ENCODE data around the gene PTGDR2.
A peak's percentile ranks its signal among the peaks of the same experiment; 100 is the strongest.

PTGDR2 gene

DNA sequence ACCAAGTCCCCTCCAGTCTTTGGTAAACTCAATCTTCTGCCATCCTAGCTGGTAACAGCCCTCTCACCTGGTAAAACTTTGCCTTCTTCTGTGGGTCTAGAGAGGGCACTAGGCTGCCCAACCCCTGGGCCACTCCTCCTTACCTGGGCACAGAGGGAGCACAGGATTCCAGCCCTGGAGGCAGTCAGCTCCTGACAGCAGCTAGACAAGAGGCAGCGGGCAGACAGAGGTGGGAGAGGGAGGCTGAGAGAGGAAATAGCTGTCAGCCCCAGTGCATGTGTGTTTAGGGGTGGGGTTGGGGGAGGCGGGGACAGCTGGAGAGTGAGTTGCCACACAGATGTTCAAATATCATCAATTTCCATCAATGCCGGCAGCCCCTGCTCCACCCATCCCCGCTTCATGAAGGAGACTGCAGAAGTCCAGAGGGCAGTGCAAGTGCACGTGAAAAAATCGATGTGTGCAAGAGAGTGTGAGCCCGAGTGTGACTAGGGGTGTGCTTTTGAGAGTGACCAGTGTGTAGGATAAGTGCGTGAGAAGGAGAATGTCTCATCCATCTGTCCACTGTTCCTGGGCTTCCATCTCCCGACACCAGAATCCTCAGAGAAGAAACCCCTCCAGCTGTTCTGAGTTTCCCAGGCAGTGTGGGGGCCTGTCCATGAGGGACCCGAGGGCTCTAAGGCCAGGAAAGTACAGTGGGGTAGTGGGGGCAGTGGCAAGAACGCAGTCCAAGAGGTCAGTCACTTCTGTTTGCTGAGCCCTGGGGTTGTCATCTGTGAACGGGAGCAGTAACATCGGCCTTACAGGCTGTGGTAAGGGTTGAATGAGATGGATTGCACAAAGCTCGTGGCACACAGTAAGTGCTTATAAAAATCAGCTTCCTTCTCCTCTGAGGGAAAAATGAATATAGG lies at the start of gene PTGDR2:
Gene PTGDR2 (minus strand): TSS at position 225 of the 908 bp plus-strand sequence. CDS start 2,228 bp downstream, outside the sequence.
- Histone ChIP-seq H3K4me3 (ENCODE audit: low read length) (no peak within 1 kb of the TSS), H3K27ac (ENCODE audit: low read length) (no peak within 1 kb of the TSS), H3K9me3 (ENCODE audit: insufficient read depth, low read depth, low read length) (no peaks in the 10 kb centered on the region), H3K27me3 (ENCODE audit: insufficient read depth, low read length) (peaks cover 43% of the 10 kb centered on the region), H3K4me1 (ENCODE audit: insufficient read depth, low read length) (peaks cover 6% of the 10 kb centered on the region), H3K9ac (ENCODE audit: low read depth, low read length) (no peak within 1 kb of the TSS), H3K36me3 (ENCODE audit: insufficient read depth, low read depth, low read length) (peaks cover 10% of the 10 kb centered on the region)

DNA sequence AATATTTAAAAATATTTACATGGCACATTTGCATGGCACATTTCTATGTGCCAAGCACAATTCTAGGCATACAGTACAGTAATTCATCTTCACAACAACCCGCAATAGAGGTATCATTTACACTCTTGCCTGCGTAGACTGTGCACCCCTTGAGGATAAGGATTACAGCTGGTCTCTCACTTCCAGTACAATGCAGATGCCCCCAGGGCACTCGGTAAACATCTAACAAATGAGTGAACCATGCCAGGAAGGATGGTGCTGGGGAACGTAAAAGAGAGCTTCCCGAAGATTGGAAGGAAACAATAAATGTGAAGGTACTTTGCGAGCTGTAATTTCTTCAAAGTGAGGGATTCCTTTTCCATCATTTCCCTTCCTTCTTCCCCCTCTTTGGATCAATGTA lies 49.3 kb upstream of the PTGDR2 start:
- H3K9me3 ChIP-seq (ENCODE audit: insufficient read depth, low read depth, low read length): no peaks in the 10 kb centered on the region
- no peak overlapping the region for H3K27ac ChIP-seq (ENCODE audit: low read length)
- peak overlapping the region; percentile 91; the same call in 1 of the 2 replicates for H3K9ac ChIP-seq (ENCODE audit: low read depth, low read length)
- 0 out of 2 replicates have a peak, but pooled peaks cover 4% of the 10 kb centered on the region for H3K4me1 ChIP-seq (ENCODE audit: insufficient read depth, low read length)
- H3K4me3 ChIP-seq (ENCODE audit: low read length): peak overlapping the region; percentile 98
- peaks cover 39% of the 10 kb centered on the region for H3K36me3 ChIP-seq (ENCODE audit: insufficient read depth, low read depth, low read length)
- H3K27me3 ChIP-seq (ENCODE audit: insufficient read depth, low read length): peaks cover 23% of the 10 kb centered on the region

DNA sequence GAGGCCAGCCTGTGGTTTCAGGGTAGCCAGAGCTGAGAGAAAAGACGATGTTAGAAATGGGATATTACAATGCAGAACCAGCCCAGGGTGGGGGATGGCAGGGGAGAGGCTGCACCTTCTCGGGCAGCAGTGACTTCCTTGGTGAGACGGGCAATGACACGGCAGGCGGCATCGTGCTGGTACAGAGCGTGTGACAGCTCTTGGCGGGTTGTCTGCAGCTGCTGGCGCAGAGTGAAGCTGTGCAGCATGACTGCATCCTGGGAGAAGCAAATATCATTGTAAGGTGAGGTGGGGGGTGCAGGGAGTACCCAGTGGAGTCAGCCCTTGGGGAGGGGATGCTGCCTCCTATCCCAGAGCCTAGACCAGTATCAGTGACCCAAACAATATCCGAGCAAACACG lies 46.9 kb upstream of the PTGDR2 start:
- Histone ChIP-seq H3K27ac (ENCODE audit: low read length) (no peak overlapping the region), H3K4me1 (ENCODE audit: insufficient read depth, low read length) (0 out of 2 replicates have a peak, but pooled peaks cover 4% of the 10 kb centered on the region), H3K4me3 (ENCODE audit: low read length) (no peak overlapping the region), H3K9me3 (ENCODE audit: insufficient read depth, low read depth, low read length) (no peaks in the 10 kb centered on the region), H3K36me3 (ENCODE audit: insufficient read depth, low read depth, low read length) (peaks cover 63% of the 10 kb centered on the region), H3K9ac (ENCODE audit: low read depth, low read length) (no peak overlapping the region), H3K27me3 (ENCODE audit: insufficient read depth, low read length) (peaks cover under 1% of the 10 kb centered on the region; the same call in 1 of the 2 replicates)

DNA sequence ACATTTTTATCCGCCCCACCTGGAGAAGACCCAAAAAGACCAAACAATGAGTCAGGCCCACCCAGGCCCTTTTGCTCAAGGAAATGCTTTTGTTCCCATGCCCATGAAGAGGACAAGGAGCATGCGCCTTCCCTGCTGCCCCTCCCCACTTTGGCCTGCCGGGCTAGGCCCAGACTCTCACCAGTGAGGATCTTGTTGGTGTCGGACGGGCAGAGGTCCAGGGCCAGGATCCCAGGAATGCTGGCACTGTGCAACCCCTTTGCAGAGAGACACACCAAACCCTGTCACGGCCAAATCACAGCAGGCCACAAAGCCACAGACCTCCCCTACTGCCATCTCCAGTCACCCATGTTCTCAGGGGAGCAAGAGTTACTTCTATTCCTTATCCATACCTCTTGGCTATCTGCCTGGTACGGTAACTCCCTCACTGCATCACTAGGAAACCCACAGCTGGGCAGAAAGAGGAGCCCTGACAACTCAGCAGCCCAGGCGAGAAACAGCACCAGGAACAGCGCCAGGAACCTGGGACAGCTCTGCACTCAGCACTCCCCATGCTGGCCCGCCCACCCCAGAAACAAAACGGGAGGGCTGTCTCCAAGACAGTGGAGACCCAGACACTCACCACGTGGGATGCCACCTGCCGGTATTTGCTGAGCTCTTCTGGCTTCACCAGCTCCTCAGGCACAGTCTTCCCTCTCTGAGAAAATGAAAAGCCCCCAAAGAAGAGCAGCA lies 45.1 kb upstream of the PTGDR2 start:
- Histone ChIP-seq H3K4me1 (ENCODE audit: insufficient read depth, low read length) (0 out of 2 replicates have a peak, but pooled peaks cover 4% of the 10 kb centered on the region), H3K9ac (ENCODE audit: low read depth, low read length) (no peak overlapping the region), H3K27me3 (ENCODE audit: insufficient read depth, low read length) (no peaks in the 10 kb centered on the region), H3K27ac (ENCODE audit: low read length) (no peak overlapping the region), H3K36me3 (ENCODE audit: insufficient read depth, low read depth, low read length) (peaks cover 81% of the 10 kb centered on the region), H3K4me3 (ENCODE audit: low read length) (no peak overlapping the region), H3K9me3 (ENCODE audit: insufficient read depth, low read depth, low read length) (no peaks in the 10 kb centered on the region)

DNA sequence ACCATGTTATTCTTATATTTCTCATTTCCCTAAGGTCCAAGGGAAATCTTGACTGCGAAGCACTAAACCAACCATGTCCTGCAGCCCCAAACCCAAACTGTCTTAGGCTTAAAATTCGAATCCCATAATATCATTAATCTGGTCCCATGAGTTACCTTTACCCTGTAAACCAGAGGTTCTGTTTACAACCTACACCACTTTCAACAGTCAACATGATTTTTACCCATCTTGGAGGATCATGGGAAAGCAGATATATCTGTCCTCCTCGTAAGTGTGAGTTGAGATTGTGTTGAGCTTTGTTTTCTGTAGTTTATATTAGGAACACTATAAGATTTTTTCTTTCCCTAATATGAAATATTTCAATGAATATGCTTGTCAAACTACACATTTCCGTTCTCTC lies 44.2 kb upstream of the PTGDR2 start:
- Histone ChIP-seq H3K9ac (ENCODE audit: low read depth, low read length) (no peak overlapping the region), H3K4me1 (ENCODE audit: insufficient read depth, low read length) (no peaks in the 10 kb centered on the region), H3K27ac (ENCODE audit: low read length) (no peak overlapping the region), H3K4me3 (ENCODE audit: low read length) (no peak overlapping the region), H3K36me3 (ENCODE audit: insufficient read depth, low read depth, low read length) (peaks cover 90% of the 10 kb centered on the region), H3K27me3 (ENCODE audit: insufficient read depth, low read length) (no peaks in the 10 kb centered on the region), H3K9me3 (ENCODE audit: insufficient read depth, low read depth, low read length) (no peaks in the 10 kb centered on the region)

DNA sequence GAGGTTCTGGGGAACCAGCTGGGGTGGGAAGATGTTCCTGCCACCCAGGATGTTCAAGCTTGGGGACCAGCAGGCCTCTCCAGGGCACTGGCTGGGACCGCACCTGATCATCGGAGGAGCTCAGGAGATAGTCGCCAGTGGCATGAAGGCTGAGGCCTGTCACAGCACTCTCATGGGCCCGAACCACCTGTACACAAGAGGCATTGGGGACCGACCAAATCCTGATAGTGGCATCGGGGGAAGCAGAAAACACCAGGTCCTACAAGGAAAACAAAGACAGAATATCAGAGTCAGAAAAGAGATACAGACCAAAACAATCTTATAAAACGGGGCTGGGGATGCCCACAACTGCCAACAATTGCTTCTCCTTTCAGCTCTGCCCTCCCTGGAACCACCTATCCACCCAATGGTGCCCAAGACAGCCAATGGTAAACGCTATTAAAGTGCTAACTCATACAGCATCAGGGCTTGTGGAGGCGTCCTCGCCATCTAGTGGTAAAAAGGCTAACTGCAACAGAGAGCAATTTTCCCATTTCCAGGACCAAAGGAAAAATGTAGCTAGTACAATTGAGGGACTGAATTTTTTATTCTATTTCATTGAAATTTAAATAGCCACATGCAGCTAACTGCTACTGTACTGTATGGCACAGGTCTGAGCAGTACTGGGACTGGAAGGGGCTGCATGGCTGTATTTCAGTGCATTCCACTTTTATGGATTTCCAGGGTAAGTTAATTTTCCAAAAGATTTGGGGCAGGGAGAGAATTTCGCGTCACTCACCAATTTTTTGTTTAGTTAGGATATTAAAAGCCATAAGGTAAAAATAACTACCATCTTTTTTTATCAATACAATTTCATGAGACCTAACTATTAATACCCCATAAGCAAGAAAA lies 43.5 kb upstream of the PTGDR2 start:
- no peaks in the 10 kb centered on the region for H3K27me3 ChIP-seq (ENCODE audit: insufficient read depth, low read length)
- H3K27ac ChIP-seq (ENCODE audit: low read length): no peak overlapping the region
- H3K9me3 ChIP-seq (ENCODE audit: insufficient read depth, low read depth, low read length): no peaks in the 10 kb centered on the region
- H3K9ac ChIP-seq (ENCODE audit: low read depth, low read length): no peak overlapping the region
- H3K4me3 ChIP-seq (ENCODE audit: low read length): no peak overlapping the region
- peaks cover 96% of the 10 kb centered on the region for H3K36me3 ChIP-seq (ENCODE audit: insufficient read depth, low read depth, low read length)
- no peaks in the 10 kb centered on the region for H3K4me1 ChIP-seq (ENCODE audit: insufficient read depth, low read length)

DNA sequence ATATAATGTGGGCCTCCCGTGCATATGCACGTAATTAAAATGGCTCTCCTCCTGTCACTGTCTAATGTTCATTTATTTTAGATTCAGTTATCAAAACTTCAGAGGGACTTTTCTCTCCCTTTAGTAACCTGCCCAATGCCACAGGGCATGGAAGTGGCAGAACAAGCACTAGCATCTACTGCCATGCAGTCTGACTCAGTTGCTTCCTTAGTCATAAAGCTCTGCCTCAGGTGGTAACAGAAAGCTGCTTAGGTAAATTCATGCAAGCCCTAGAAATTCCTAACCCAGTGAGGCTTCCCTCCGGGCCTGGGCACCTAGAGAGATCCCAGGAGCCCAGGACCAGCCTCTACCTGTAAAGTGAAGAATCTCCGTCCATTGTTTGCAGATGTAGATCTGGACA lies 41.7 kb upstream of the PTGDR2 start:
- Histone ChIP-seq H3K4me3 (ENCODE audit: low read length) (no peak overlapping the region), H3K9me3 (ENCODE audit: insufficient read depth, low read depth, low read length) (no peaks in the 10 kb centered on the region), H3K27me3 (ENCODE audit: insufficient read depth, low read length) (no peaks in the 10 kb centered on the region), H3K4me1 (ENCODE audit: insufficient read depth, low read length) (no peaks in the 10 kb centered on the region), H3K36me3 (ENCODE audit: insufficient read depth, low read depth, low read length) (peaks cover 100% of the 10 kb centered on the region), H3K9ac (ENCODE audit: low read depth, low read length) (no peak overlapping the region), H3K27ac (ENCODE audit: low read length) (no peak overlapping the region)

DNA sequence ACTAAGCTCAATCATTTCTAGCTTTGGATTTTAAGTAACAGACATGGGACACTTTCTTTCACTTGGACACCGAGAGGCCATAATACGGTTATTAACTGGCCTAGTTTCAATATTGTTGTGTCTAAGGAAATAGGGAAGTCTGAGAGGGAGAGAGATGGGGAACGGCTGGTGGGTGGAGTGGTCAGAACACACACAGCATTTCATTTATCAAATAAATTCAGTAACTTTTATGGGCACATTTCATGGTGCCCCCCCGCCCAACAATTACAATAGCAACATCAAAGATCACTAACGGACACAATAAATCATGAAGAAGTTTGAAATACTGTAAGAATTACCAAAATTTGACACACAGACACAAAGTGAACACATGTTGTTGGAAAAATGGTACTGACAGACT lies 39.9 kb upstream of the PTGDR2 start:
- no peaks in the 10 kb centered on the region for H3K9me3 ChIP-seq (ENCODE audit: insufficient read depth, low read depth, low read length)
- no peaks in the 10 kb centered on the region for H3K27me3 ChIP-seq (ENCODE audit: insufficient read depth, low read length)
- H3K27ac ChIP-seq (ENCODE audit: low read length): no peak overlapping the region
- H3K9ac ChIP-seq (ENCODE audit: low read depth, low read length): no peak overlapping the region
- H3K4me3 ChIP-seq (ENCODE audit: low read length): no peak overlapping the region
- no peaks in the 10 kb centered on the region for H3K4me1 ChIP-seq (ENCODE audit: insufficient read depth, low read length)
- peaks cover 93% of the 10 kb centered on the region for H3K36me3 ChIP-seq (ENCODE audit: insufficient read depth, low read depth, low read length)

DNA sequence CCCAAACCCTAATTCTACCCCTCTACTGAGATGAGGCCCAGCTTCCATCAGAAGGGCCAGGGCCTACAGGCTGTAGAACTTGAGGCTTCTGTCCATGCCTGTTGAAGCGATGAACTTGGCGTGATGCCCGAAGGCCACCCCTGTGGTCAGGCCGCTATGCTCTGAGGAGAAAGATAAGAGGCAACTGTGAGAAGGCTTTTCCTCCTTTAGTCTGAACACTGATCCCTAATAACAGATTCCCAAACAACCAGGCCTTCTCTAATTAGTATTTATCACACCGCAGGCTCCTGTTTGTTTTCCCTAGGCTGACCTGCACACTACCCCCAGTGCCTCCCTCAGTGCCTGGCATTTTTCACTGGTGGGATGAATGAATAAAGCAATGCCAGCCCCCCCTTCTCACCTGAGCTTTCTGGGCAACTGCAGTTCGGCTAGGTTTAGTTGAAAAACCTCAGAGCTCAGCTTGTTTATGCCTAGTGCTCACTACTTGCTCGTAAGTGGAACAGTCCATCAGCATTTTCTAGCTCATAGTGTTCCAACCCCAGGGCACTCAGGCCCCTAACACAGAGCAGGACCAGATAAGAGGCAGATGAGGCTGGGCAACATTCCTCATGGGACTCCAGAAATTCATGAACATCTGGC lies 35.5 kb upstream of the PTGDR2 start:
- no peak overlapping the region for H3K4me3 ChIP-seq (ENCODE audit: low read length)
- H3K36me3 ChIP-seq (ENCODE audit: insufficient read depth, low read depth, low read length): peaks cover 52% of the 10 kb centered on the region
- no peak overlapping the region for H3K27ac ChIP-seq (ENCODE audit: low read length)
- no peak overlapping the region for H3K9ac ChIP-seq (ENCODE audit: low read depth, low read length)
- no peaks in the 10 kb centered on the region for H3K9me3 ChIP-seq (ENCODE audit: insufficient read depth, low read depth, low read length)
- no peaks in the 10 kb centered on the region for H3K4me1 ChIP-seq (ENCODE audit: insufficient read depth, low read length)
- H3K27me3 ChIP-seq (ENCODE audit: insufficient read depth, low read length): no peaks in the 10 kb centered on the region

DNA sequence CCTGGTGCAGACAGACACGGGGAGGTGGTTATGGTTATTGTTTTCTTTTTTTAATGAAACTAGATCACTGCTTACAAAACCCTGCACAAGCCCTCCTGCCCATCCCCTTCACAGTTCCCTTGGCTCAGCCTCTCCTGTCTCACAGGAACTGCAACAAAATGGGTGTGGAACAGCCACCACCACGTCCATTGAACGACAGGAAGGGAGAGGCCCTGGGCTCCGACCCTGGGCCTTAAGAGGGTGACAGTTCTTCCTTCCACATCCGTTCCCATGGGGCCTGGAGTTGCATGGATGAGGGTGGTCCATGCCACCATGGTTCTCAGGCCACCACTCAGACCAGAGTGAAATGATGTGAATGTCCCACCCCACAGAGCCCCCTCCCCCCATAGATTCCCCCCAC lies 34.9 kb upstream of the PTGDR2 start:
- H3K27ac ChIP-seq (ENCODE audit: low read length): no peak overlapping the region
- H3K9me3 ChIP-seq (ENCODE audit: insufficient read depth, low read depth, low read length): no peaks in the 10 kb centered on the region
- H3K4me3 ChIP-seq (ENCODE audit: low read length): no peak overlapping the region
- no peaks in the 10 kb centered on the region for H3K27me3 ChIP-seq (ENCODE audit: insufficient read depth, low read length)
- H3K36me3 ChIP-seq (ENCODE audit: insufficient read depth, low read depth, low read length): peaks cover 47% of the 10 kb centered on the region
- H3K4me1 ChIP-seq (ENCODE audit: insufficient read depth, low read length): no peaks in the 10 kb centered on the region
- H3K9ac ChIP-seq (ENCODE audit: low read depth, low read length): no peak overlapping the region

DNA sequence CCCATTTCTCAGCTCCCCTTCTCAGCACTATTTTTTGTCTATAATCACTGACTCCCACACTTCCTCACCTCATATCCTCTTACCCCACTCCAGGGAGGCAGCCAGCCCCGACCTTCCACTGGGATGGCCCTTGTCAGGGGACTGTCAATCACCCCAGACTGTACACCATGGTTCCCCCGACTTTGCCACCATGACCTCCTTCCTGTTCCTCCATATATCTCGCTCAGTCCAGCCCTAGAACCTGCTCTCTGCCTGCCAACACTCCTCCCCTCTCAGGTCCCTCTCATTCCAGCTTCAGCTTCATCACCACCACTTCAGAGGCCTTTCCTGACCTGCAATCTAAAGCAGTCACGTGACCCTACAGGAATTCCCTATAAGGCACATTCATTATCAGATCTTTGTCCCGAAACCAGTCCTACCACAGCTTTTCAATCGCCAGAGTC lies 34.1 kb upstream of the PTGDR2 start:
- no peaks in the 10 kb centered on the region for H3K27me3 ChIP-seq (ENCODE audit: insufficient read depth, low read length)
- H3K9me3 ChIP-seq (ENCODE audit: insufficient read depth, low read depth, low read length): no peaks in the 10 kb centered on the region
- peaks cover 39% of the 10 kb centered on the region for H3K36me3 ChIP-seq (ENCODE audit: insufficient read depth, low read depth, low read length)
- no peak overlapping the region for H3K9ac ChIP-seq (ENCODE audit: low read depth, low read length)
- no peak overlapping the region for H3K4me3 ChIP-seq (ENCODE audit: low read length)
- no peaks in the 10 kb centered on the region for H3K4me1 ChIP-seq (ENCODE audit: insufficient read depth, low read length)
- H3K27ac ChIP-seq (ENCODE audit: low read length): no peak overlapping the region

Measured in iPS-20b (cell line).